ENCODE results near the gene SPRY4.
"Not testable (repeated sequence)": the region's sequence is repeated elsewhere in the genome, so short reads cannot be mapped to it uniquely, and the experiment has no call there.

DNA sequence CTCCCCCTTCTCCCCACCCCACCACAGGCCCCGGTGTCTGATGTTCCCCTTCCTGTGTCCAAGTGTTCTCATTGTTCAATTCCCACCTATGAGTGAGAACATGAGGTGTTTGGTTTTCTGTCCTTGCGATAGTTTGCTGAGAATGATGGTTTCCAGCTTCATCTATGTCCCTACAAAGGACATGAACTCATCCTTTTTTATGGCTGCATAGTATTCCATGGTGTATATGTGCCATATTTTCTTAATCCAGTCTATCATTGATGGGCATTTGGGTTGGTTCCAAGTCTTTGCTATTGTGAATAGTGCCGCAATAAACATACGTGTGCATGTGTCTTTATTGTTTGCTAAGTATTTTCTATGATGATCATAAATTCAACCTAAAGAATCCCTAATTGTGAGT lies 60.7 kb downstream of the SPRY4 start:
- TF ChIP-seq POLR2A (IDR thresholded peaks at IDR 0.05; ENCODE audit: low read depth, low read length); POLR2AphosphoS5 (IDR thresholded peaks at IDR 0.05; ENCODE audit: low read depth, low read length); TAF1 (IDR thresholded peaks at IDR 0.05; ENCODE audit: low read depth, low read length); PAX5 (IDR thresholded peaks at IDR 0.05; ENCODE audit: insufficient read depth, low read length, severe bottlenecking); POU2F2 (IDR thresholded peaks at IDR 0.05; ENCODE audit: low read depth, low read length): not testable (repeated sequence)

Measured in GM12891 (cell line).